Neuronal stem cell (in vitro differentiated cells): Measurements from ENCODE around the gene CNOT9.

ENCODE experiments used
- DNase-seq: peaks from one replicate; pipeline ENCODE4 v3.0.0-alpha.2; 2013; ENCODE audit warnings: low spot score
- H2AFZ ChIP-seq: one replicate; pipeline ENCODE4 v1.6.1; 2013; ENCODE audit warnings: mild to moderate bottlenecking, low read length, inconsistent platforms
- H2AK5ac ChIP-seq: 2 replicates; pipeline ENCODE4 v1.6.1; 2013; ENCODE audit warnings: low read depth, mild to moderate bottlenecking, inconsistent platforms, low read length, moderate library complexity, mixed read lengths
- H2BK120ac ChIP-seq: 2 replicates; pipeline ENCODE4 v1.6.1; 2013; ENCODE audit warnings: low read depth, mild to moderate bottlenecking, inconsistent platforms, low read length, moderate library complexity, mixed read lengths
- H2BK12ac ChIP-seq: one replicate; pipeline ENCODE4 v1.6.1; 2013; ENCODE audit warnings: low read length, inconsistent platforms
- H2BK15ac ChIP-seq: 2 replicates; pipeline ENCODE4 v1.6.1; 2013; ENCODE audit warnings: mild to moderate bottlenecking, low read length, inconsistent platforms, mixed read lengths
- H2BK5ac ChIP-seq: one replicate; pipeline ENCODE4 v1.6.1; 2013; ENCODE audit warnings: inconsistent platforms, mild to moderate bottlenecking, low read length, moderate library complexity
- H3K14ac ChIP-seq: one replicate; pipeline ENCODE4 v1.6.1; 2013; ENCODE audit warnings: low read length, inconsistent platforms
- H3K18ac ChIP-seq: 2 replicates; pipeline ENCODE4 v1.6.1; 2013; ENCODE audit warnings: low read length, inconsistent platforms
- H3K23ac ChIP-seq: 2 replicates; pipeline ENCODE4 v1.6.1; 2013; ENCODE audit warnings: low read depth, mild to moderate bottlenecking, mixed read lengths, low read length, inconsistent platforms; ENCODE audit not compliant: poor library complexity
- H3K27ac ChIP-seq: replicated peaks from 3 replicates; pipeline ENCODE4 v1.5.1; 2013; ENCODE audit warnings: low read length, inconsistent platforms
- H3K27me3 ChIP-seq, 3 experiments: 2 replicates each; pipeline ENCODE4 v1.6.1; 2013; ENCODE audit warnings: low read length in 3 of 3, mild to moderate bottlenecking in 2 of 3, inconsistent platforms in 1 of 3, low read depth in 1 of 3, mixed read lengths in 1 of 3, moderate library complexity in 1 of 3; ENCODE audit not compliant: control insufficient read depth in 3 of 3, insufficient read depth in 3 of 3
- H3K36me3 ChIP-seq, 2 donors: replicated peaks in 1 of 2; 2 replicates each; pipeline ENCODE4 v1.6.1; 2013; ENCODE audit warnings: low read length in 2 of 2; ENCODE audit not compliant: control insufficient read depth in 2 of 2, insufficient read depth in 2 of 2
- H3K4ac ChIP-seq: 2 replicates; pipeline ENCODE4 v1.6.1; 2013; ENCODE audit warnings: inconsistent platforms, mild to moderate bottlenecking, low read length, moderate library complexity
- H3K4me1 ChIP-seq, 2 donors: 1 replicate in 1 of 2; 2 replicates in 1 of 2; pipeline ENCODE4 v1.6.1; 2013; ENCODE audit warnings: low read length in 2 of 2, low read depth in 1 of 2; ENCODE audit not compliant: control insufficient read depth in 2 of 2, insufficient read depth in 1 of 2
- H3K4me2 ChIP-seq: one replicate; pipeline ENCODE4 v1.6.1; 2013; ENCODE audit warnings: mild to moderate bottlenecking, low read length, inconsistent platforms; ENCODE audit not compliant: insufficient read depth, poor library complexity, severe bottlenecking
- H3K4me3 ChIP-seq, 2 donors: 2 replicates each; pipeline ENCODE4 v1.5.1; 2013; ENCODE audit warnings: low read length in 2 of 2, mild to moderate bottlenecking in 2 of 2, inconsistent platforms in 1 of 2, moderate library complexity in 1 of 2
- H3K79me1 ChIP-seq: one replicate; pipeline ENCODE4 v1.6.1; 2013; ENCODE audit warnings: low read depth, mild to moderate bottlenecking, inconsistent platforms, low read length, moderate library complexity
- H3K9ac ChIP-seq: one replicate; pipeline ENCODE4 v1.6.1; 2013; ENCODE audit warnings: mild to moderate bottlenecking, low read depth, low read length, inconsistent platforms; ENCODE audit not compliant: poor library complexity
- H3K9me3 ChIP-seq, 2 donors: replicated peaks in 1 of 2; 2 replicates each; pipeline versions ENCODE3 to v1.6.1; 2013; ENCODE audit warnings: low read length in 2 of 2, mild to moderate bottlenecking in 2 of 2, inconsistent platforms in 1 of 2, low read depth in 1 of 2, mixed read lengths in 1 of 2, moderate library complexity in 1 of 2; ENCODE audit not compliant: control insufficient read depth in 2 of 2, insufficient read depth in 1 of 2
- H4K8ac ChIP-seq: one replicate; pipeline ENCODE4 v1.6.1; 2013; ENCODE audit warnings: low read depth, mild to moderate bottlenecking, inconsistent platforms, low read length, moderate library complexity
- H4K91ac ChIP-seq: one replicate; pipeline ENCODE4 v1.6.1; 2013; ENCODE audit warnings: low read length, low read depth, mild to moderate bottlenecking, inconsistent platforms; ENCODE audit not compliant: poor library complexity
- WGBS, 2 donors: extraction: QIAGEN DNeasy Blood & Tissue Kit; methylation state at CpG; one replicate each; pipeline ENCODE4 v1.1.7; 2013; ENCODE audit warnings: missing lambda C conversion rate in 2 of 2, mixed read lengths in 1 of 2; ENCODE audit not compliant: insufficient read length in 2 of 2, insufficient replicate concordance in 1 of 2; ENCODE audit errors: extremely low coverage in 2 of 2; 5-methylcytosine and 5-hydroxymethylcytosine counted together

Gene CNOT9

DNA sequence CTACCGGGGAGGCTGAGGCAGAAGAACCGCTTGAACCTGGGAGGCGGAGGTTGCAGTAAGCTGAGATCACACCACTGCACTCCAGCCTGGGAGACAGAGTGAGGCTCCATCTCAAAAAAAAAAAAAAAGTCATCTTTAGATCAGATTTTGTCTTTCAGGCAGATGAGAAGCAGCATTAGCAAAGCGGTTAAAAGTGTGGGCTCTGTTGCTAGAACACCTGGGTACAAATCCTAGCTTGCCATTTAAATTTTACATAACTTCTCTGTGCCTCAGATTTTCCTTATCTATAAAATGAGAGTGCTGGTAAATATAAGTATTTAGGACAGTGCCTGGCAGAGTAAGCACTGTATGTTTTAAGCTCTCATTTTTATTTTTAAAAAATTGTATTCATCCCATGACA lies 8.2 kb downstream of the CNOT9 start:
- no peak overlapping the region for H3K14ac ChIP-seq
- H3K4me2 ChIP-seq, result no peak overlapping the region
- H3K27ac ChIP-seq, result no peak overlapping the region
- no peak overlapping the region for H4K8ac ChIP-seq
- H3K4ac ChIP-seq, result no peak overlapping the region
- H2BK120ac ChIP-seq, result no peak overlapping the region
- H3K79me1 ChIP-seq, result peaks cover 3% of the 10 kb centered on the region
- H2BK12ac ChIP-seq, result no peak overlapping the region
- H3K27me3 ChIP-seq, result no peaks in the 10 kb centered on the region
- H3K36me3 ChIP-seq, result peaks cover 7 to 90% of the 10 kb centered on the region in 2 donors
- no peak overlapping the region for H2AFZ ChIP-seq
- no peak overlapping the region for H2BK5ac ChIP-seq
- no peak overlapping the region for H3K18ac ChIP-seq
- no peak overlapping the region for H3K9ac ChIP-seq
- no CpG with 5 or more reads among the region's 4 CpGs for WGBS, 2 donors
- H2BK15ac ChIP-seq, result no peak overlapping the region
- no peaks in the 10 kb centered on the region for H3K4me1 ChIP-seq
- no peak overlapping the region for H3K4me3 ChIP-seq
- no peak for DNase-seq
- H2AK5ac ChIP-seq, result no peak overlapping the region
- no peak overlapping the region for H3K23ac ChIP-seq
- H4K91ac ChIP-seq, result no peak overlapping the region
- no peaks in the 10 kb centered on the region for H3K9me3 ChIP-seq

DNA sequence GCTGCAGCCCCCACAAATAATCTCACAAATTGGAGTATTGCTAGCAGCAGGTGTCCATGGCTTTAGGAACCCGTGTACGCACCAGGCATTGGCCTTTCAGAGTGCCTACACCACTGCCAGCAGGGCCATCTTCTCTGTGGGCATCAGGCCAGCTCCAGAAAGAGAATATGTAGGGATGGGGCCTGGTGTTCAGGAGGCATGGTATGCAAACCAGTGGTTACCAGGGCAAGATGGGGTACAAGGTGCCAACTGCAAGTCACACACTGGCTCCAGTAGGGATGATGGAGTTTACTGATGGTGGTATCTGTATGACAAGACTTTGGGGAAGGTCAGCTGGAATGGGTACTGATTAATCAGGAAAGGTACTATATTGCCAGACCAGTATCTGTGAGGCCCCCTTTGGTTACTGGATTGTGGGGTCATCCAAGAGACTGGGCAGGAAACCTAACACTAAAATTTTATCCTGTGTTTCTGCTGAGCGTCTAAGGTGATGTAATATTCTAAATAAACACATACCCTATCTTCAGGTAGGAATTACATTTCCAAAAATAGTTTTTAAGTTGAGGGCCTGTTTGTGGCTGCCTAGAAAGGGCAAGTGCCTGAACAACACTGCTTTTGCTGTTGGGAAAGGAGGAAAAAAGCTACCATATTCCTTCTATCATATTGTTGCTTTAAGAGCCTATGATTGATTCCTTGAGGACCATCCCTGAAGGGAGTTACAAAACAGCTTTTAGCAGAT lies 9.0 kb downstream of the CNOT9 start:
- H2BK12ac ChIP-seq, result no peak overlapping the region
- no peak overlapping the region for H2BK120ac ChIP-seq
- no peaks in the 10 kb centered on the region for H3K9me3 ChIP-seq
- peak overlapping the region in 1 of 2 donors; percentile 34 for H3K4me3 ChIP-seq
- no peak overlapping the region for H2AFZ ChIP-seq
- H3K18ac ChIP-seq, result no peak overlapping the region
- no peak overlapping the region for H4K8ac ChIP-seq
- no peak overlapping the region for H3K23ac ChIP-seq
- peaks cover 2% of the 10 kb centered on the region for H3K79me1 ChIP-seq
- no peaks in the 10 kb centered on the region for H3K27me3 ChIP-seq
- no peaks in the 10 kb centered on the region for H3K4me1 ChIP-seq
- H3K36me3 ChIP-seq, result peaks cover 7 to 89% of the 10 kb centered on the region in 2 donors
- WGBS, 2 donors, result no CpG with 5 or more reads among the region's 3 CpGs
- no peak overlapping the region for H3K9ac ChIP-seq
- no peak for DNase-seq
- H3K4ac ChIP-seq, result no peak overlapping the region
- no peak overlapping the region for H2BK5ac ChIP-seq
- H2BK15ac ChIP-seq, result no peak overlapping the region
- H3K4me2 ChIP-seq, result no peak overlapping the region
- no peak overlapping the region for H4K91ac ChIP-seq
- H2AK5ac ChIP-seq, result no peak overlapping the region
- H3K27ac ChIP-seq, result no peak overlapping the region
- no peak overlapping the region for H3K14ac ChIP-seq

DNA sequence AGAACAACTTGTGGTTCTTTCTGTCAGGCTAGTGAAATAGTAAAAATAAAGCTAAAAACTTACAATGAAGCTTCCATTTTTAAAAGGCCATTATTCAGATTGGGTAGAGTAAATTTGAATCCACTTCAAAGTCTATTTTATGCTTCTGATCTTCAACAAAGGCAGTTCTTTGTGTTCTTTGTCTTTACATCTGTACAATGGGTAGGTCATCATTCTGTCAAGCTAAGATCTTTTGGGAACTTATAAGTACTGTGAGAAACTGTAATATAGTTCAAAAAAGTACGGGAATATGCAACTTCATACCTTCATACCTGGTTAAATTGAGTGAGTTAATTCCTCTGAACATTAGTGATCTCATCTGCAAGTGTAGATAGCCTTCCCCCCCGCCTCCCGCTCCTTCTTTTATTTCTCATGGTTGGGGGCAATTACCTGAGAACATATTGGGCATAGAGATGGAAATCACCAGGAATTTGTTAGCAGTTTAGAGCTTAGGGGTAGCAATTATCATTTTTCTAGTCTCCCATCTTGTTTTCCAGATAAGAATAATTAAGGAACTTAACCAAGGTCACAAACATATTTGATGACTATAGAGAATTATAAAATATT lies 9.7 kb downstream of the CNOT9 start:
- Histone ChIP-seq H2BK15ac (no peak overlapping the region), H3K4me2 (no peak overlapping the region), H3K9ac (no peak overlapping the region), H3K27me3 (no peaks in the 10 kb centered on the region), H2BK120ac (no peak overlapping the region), H3K36me3 (peaks cover 11 to 89% of the 10 kb centered on the region in 2 donors), H3K79me1 (peaks cover 2% of the 10 kb centered on the region), H3K27ac (no peak overlapping the region), H3K18ac (no peak overlapping the region), H3K4me3 (no peak overlapping the region), H2BK12ac (no peak overlapping the region), H4K91ac (no peak overlapping the region), H3K23ac (no peak overlapping the region), H3K4me1 (no peaks in the 10 kb centered on the region), H2AK5ac (no peak overlapping the region), H3K14ac (no peak overlapping the region), H3K4ac (no peak overlapping the region), H3K9me3 (no peaks in the 10 kb centered on the region), H4K8ac (no peak overlapping the region), H2AFZ (no peak overlapping the region), H2BK5ac (no peak overlapping the region)
- DNase-seq, result no peak
- WGBS, 2 donors, result no CpG with 5 or more reads among the region's 3 CpGs

DNA sequence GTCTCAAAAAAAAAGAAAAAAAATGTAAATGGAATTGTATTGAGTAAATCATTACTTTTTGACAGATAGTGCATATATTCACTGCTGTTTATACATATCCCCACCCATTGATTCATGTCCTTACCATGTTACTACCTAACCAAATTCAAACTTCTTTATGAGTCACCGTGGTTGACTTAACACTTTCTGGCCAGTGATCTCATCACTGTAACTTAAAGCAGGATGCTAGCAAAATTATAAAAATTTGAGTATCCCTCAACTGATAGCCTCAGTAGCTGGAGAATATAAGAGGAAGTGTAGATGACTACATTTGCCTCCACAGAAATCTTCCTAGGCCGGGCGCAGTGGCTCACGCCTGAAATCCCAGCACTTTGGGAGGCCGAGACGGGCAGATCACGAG lies 13.4 kb downstream of the CNOT9 start:
- H2AK5ac ChIP-seq, result no peak overlapping the region
- H3K4me2 ChIP-seq, result no peak overlapping the region
- H2BK5ac ChIP-seq, result no peak overlapping the region
- no peak overlapping the region for H3K27ac ChIP-seq
- no peaks in the 10 kb centered on the region for H3K4me1 ChIP-seq
- no peaks in the 10 kb centered on the region for H3K27me3 ChIP-seq
- H3K14ac ChIP-seq, result no peak overlapping the region
- H3K18ac ChIP-seq, result no peak overlapping the region
- no peak overlapping the region for H3K9ac ChIP-seq
- no peaks in the 10 kb centered on the region for H3K9me3 ChIP-seq
- DNase-seq, result no peak
- no peak overlapping the region for H4K8ac ChIP-seq
- peaks cover 16 to 92% of the 10 kb centered on the region in 2 donors for H3K36me3 ChIP-seq
- no peak overlapping the region for H3K4ac ChIP-seq
- no peak overlapping the region for H4K91ac ChIP-seq
- H2BK12ac ChIP-seq, result no peak overlapping the region
- H2BK120ac ChIP-seq, result no peak overlapping the region
- H3K79me1 ChIP-seq, result peaks cover 2% of the 10 kb centered on the region
- no peak overlapping the region for H2AFZ ChIP-seq
- no peak overlapping the region for H3K4me3 ChIP-seq
- H2BK15ac ChIP-seq, result no peak overlapping the region
- H3K23ac ChIP-seq, result no peak overlapping the region
- WGBS, 2 donors, result no CpG with 5 or more reads among the region's 7 CpGs
